GM23248 (cell line): ENCODE measurements around the gene SLC10A4.

Experiments used
- EZH2 ChIP-seq: fragments of 200-600 bp; sonication (generic); IDR thresholded peaks from 2 replicates; pipeline ENCODE4 v1.6.1; 2018; ENCODE audit warnings: antibody characterized with exemption, mild to moderate bottlenecking; ENCODE audit not compliant: insufficient read depth, poor library complexity, severe bottlenecking
- EZH2phosphoT487 ChIP-seq: fragments of 200-600 bp; sonication (generic); IDR thresholded peaks from 2 replicates; pipeline ENCODE4 v1.6.1; 2018; ENCODE audit warnings: antibody characterized with exemption, moderate library complexity, mild to moderate bottlenecking, low read depth; ENCODE audit not compliant: insufficient read depth

DNA sequence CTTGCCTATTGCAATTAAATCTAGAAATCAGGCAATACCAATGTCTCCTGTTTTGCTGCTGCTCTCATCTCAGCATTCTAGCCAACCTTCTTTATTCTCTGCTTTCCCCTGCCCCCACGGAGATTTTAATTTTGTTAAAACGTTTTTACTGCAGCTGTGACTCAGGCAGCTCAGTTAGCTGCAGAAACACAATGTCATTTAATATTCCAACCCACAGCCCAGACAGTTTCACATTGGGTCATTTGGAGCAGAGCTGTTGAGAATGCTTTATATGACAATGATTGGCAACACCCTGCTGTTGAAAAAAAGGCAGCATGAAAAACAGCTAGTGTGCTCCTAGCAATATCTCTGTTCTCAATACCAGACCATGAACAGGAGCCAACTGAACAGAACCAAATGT lies 12.6 kb upstream of the SLC10A4 start:
- TF ChIP-seq EZH2, result no peak
- no peak for TF ChIP-seq EZH2phosphoT487
